HepG2 (cell line): Measurements from ENCODE around the gene CEBPA. TPM values are rescaled to one million over a fixed set of nuclear protein-coding genes. Genes with fewer than 3 reads are reported as not detected.

Source experiments
- ATAC-seq: fragments of 200-7000 bp; cut with Tn5 transposase; 3 replicates; pipeline ENCODE4 v1.9.1; 2020; ENCODE audit warnings: mild to moderate bottlenecking, moderate library complexity
- BruUV-seq: library from RNA; stranded (reverse); fragments of 400-500 nt; replicated peaks from 2 replicates; lab custom pipeline; 2021; lab: Mats Ljungman, UMichigan
- CTCF ChIA-PET: fragments of 300-600 bp; formaldehyde crosslinking; extraction: SDS; loops from one replicate; lab custom pipeline; 2021; ENCODE audit warnings: low total read pairs, inconsistent platforms, low intra/inter-chr PET ratio; lab: Yijun Ruan, JAX
- POLR2A ChIA-PET: fragments of 350-600 bp; sonication (Branson Sonifier 250); formaldehyde crosslinking; loops from one replicate; lab custom pipeline; 2020; ENCODE audit warnings: antibody characterized with exemption, inconsistent platforms; lab: Yijun Ruan, JAX
- DNase-seq: peaks from one replicate; pipeline ENCODE4 v3.0.0-alpha.2; 2015; ENCODE audit warnings: low spot score
- FAIRE-seq: peaks from 3 replicates; lab custom pipeline; 2011; peaks lifted over from hg19 to GRCh38; lab: Jason Lieb, UNC
- H2AFZ ChIP-seq: one replicate; pipeline ENCODE4 v1.6.1; 2011; ENCODE audit warnings: low read length, inconsistent platforms
- H3K27ac ChIP-seq: fragments of 300-600 bp; 3 replicates; pipeline ENCODE4 v1.8.0; 2011; ENCODE audit warnings: mixed run types, mild to moderate bottlenecking, mixed read lengths, low read length, inconsistent platforms; ENCODE audit not compliant: insufficient read depth; ENCODE audit errors: extremely low read length
- H3K27me3 ChIP-seq, 2 experiments: fragments of 200-600 bp in 1 of 2; 2 replicates in 1 of 2; 3 replicates in 1 of 2; pipeline versions ENCODE4 v1.6.0 to v1.8.0; 2011; ENCODE audit warnings: low read length in 2 of 2, mild to moderate bottlenecking in 2 of 2, moderate library complexity in 2 of 2, inconsistent platforms in 1 of 2; ENCODE audit not compliant: insufficient read depth in 2 of 2, control insufficient read depth in 1 of 2
- H3K36me3 ChIP-seq, 2 experiments: fragments of 200-600 bp in 1 of 2; replicated peaks in 1 of 2; 2 replicates in 1 of 2; 3 replicates in 1 of 2; pipeline versions ENCODE4 v1.5.1 to v1.8.0; 2011; ENCODE audit warnings: low read length in 2 of 2, inconsistent platforms in 1 of 2; ENCODE audit not compliant: insufficient read depth in 2 of 2, control insufficient read depth in 1 of 2
- H3K4me1 ChIP-seq: 2 replicates; pipeline ENCODE4 v1.5.1; 2012; ENCODE audit warnings: low read length, inconsistent platforms; ENCODE audit not compliant: insufficient read depth
- H3K4me2 ChIP-seq: 2 replicates; pipeline ENCODE4 v1.6.0; 2011; ENCODE audit warnings: low read depth, low read length, inconsistent platforms
- H3K4me3 ChIP-seq, 3 experiments: fragments of 200-600 bp in 1 of 3; sonication (generic), shearing (Covaris generic) in 1 of 3; replicated peaks in 1 of 3; 2 replicates each; pipeline ENCODE4 v1.5.1; 2011 to 2016; ENCODE audit warnings: low read length in 3 of 3, inconsistent platforms in 2 of 3, low read depth in 2 of 3, mild to moderate bottlenecking in 2 of 3, control low read depth in 1 of 3, mixed read lengths in 1 of 3; ENCODE audit not compliant: insufficient read depth in 1 of 3
- H3K79me2 ChIP-seq: one replicate; pipeline ENCODE4 v1.6.1; 2011; ENCODE audit warnings: low read length, inconsistent platforms; ENCODE audit not compliant: insufficient read depth
- H3K9ac ChIP-seq: 2 replicates; pipeline ENCODE4 v1.6.0; 2011; ENCODE audit warnings: mild to moderate bottlenecking, low read depth, low read length, inconsistent platforms; ENCODE audit not compliant: insufficient read depth
- H3K9me3 ChIP-seq: 2 replicates; pipeline ENCODE4 v1.5.1; 2012; ENCODE audit warnings: mild to moderate bottlenecking, low read length
- H4K20me1 ChIP-seq: 2 replicates; pipeline ENCODE4 v1.6.0; 2011; ENCODE audit warnings: inconsistent platforms, mild to moderate bottlenecking, low read length, moderate library complexity; ENCODE audit not compliant: insufficient read depth
- AGO2 ChIP-seq: fragments of 200-400 bp; formaldehyde crosslinking; optimal IDR thresholded peaks from 2 replicates; pipeline ENCODE3; 2017; ENCODE audit warnings: mild to moderate bottlenecking, low read depth, low read length, moderate library complexity
- CREB3 ChIP-seq: sonication (generic); formaldehyde crosslinking; IDR thresholded peaks from 2 replicates; pipeline ENCODE4 v1.5.0; 2020; ENCODE audit warnings: missing genetic modification reagents
- JUN ChIP-seq: sonication (generic); formaldehyde crosslinking; IDR thresholded peaks from 2 replicates; pipeline ENCODE4 v1.4.0; 2020; ENCODE audit warnings: mild to moderate bottlenecking, missing genetic modification reagents
- KDM5B ChIP-seq: sonication (generic); formaldehyde crosslinking; IDR thresholded peaks from 2 replicates; pipeline ENCODE4 v1.4.0; 2020; ENCODE audit warnings: missing genetic modification reagents, mild to moderate bottlenecking, borderline replicate concordance
- MXD1 ChIP-seq: sonication (generic); formaldehyde crosslinking; IDR thresholded peaks from 2 replicates; pipeline ENCODE4 v1.4.0; 2020; ENCODE audit warnings: mild to moderate bottlenecking, missing genetic modification reagents
- NR0B2 ChIP-seq: sonication (generic); formaldehyde crosslinking; IDR thresholded peaks from 2 replicates; pipeline ENCODE4 v1.4.0; 2020; ENCODE audit warnings: mild to moderate bottlenecking, missing genetic modification reagents
- SNAPC4 ChIP-seq: sonication (generic); formaldehyde crosslinking; IDR thresholded peaks from 2 replicates; pipeline ENCODE4 v1.4.0; 2020; ENCODE audit warnings: mild to moderate bottlenecking, missing genetic modification reagents
- TEAD3 ChIP-seq: optimal IDR thresholded peaks from 2 replicates; pipeline ENCODE3; 2016; ENCODE audit warnings: borderline replicate concordance
- ZBTB4 ChIP-seq: sonication (generic); formaldehyde crosslinking; IDR thresholded peaks from 2 replicates; pipeline ENCODE4 v1.4.0; 2020; ENCODE audit warnings: missing genetic modification reagents, mild to moderate bottlenecking, borderline replicate concordance
- ZNF263 ChIP-seq: sonication (generic); formaldehyde crosslinking; IDR thresholded peaks from 2 replicates; pipeline ENCODE4 v1.4.0; 2020; ENCODE audit warnings: missing genetic modification reagents
- ZNF333 ChIP-seq: sonication (generic); formaldehyde crosslinking; IDR thresholded peaks from 2 replicates; pipeline ENCODE4 v1.4.0; 2020; ENCODE audit warnings: mild to moderate bottlenecking, missing genetic modification reagents, borderline replicate concordance
- ZNF576 ChIP-seq: sonication (generic); formaldehyde crosslinking; IDR thresholded peaks from 2 replicates; pipeline ENCODE4 v1.4.0; 2020; ENCODE audit warnings: mild to moderate bottlenecking, missing genetic modification reagents
- WGBS: methylation state at CpG from one replicate; pipeline ENCODE4 v1.1.6; 2017; ENCODE audit warnings: low lambda C conversion rate; 5-methylcytosine and 5-hydroxymethylcytosine counted together
- in situ Hi-C: cut with HindIII; loops from 2 replicates; pipeline ENCODE4 v1.10.0; 2017; ENCODE audit warnings: low pct_unique_long_range_greater_than_20kb; ENCODE audit not compliant: extremely low pct_ligation_motif_present
- intact Hi-C: fragments of 100-400 bp; cut with micrococcal nuclease; formaldehyde crosslinking; loops from one replicate; pipeline ENCODE4 v1.10.0; 2022; ENCODE audit not compliant: unreplicated experiment
- polyA plus RNA-seq, 8 experiments: library from polyadenylated mRNA; depleted of rRNA in 3 of 8; stranded (reverse) in 7 of 8; unstranded in 1 of 8; fragments of >200 nt; fragmentation: Illumina TruSeq in 4 of 8; extraction: Trizol in 4 of 8; gene quantifications; 2 replicates each; pipeline versions ENCODE4 v1.2.1 to v1.2.3, GENCODE V29; 2011 to 2016; ENCODE audit warnings: low read depth in 4 of 8, missing spikeins in 1 of 8, mixed read lengths in 1 of 8; ENCODE audit not compliant: insufficient read depth in 1 of 8
- total RNA-seq, 5 experiments: library from RNA; depleted of rRNA; stranded (reverse); fragments of >200 nt; fragmentation: Illumina TruSeq; extraction: Trizol; gene quantifications; 2 replicates each; pipeline ENCODE4 v1.2.3, GENCODE V29; 2016; ENCODE audit warnings: low read depth in 1 of 5

CEBPA gene
- total and polyA plus RNA-seq, 2 of the 13 experiments (the other 11 are each of a cell fraction or from before 2014, with no cell fraction given) = 24.8 to 103 TPM

- POLR2A ChIA-PET = interaction anchor here (1.4 to 9.0 kb wide), 8 partner anchors 8 to 123 kb away, joined by 3 to 380 read pairs (median 10); partner anchors contain the start of gene CEBPA
- in situ Hi-C loops = no loop called here
- ATAC-seq = no peak
Measured at GRCh38 chr19:33277434-33277833, 24.9 kb downstream of the CEBPA start.

More at GRCh38 chr19:33277434-33277833, 24.9 kb downstream of the CEBPA start:
- H3K79me2 ChIP-seq = no peaks in the 10 kb centered on the region
- H4K20me1 ChIP-seq = no peaks in the 10 kb centered on the region
- no peak overlapping the region; the same call in 1 of the 2 replicates for H3K9ac ChIP-seq
- peak overlapping the region; percentile 94 for H3K27ac ChIP-seq
- H3K9me3 ChIP-seq = no peaks in the 10 kb centered on the region
- CTCF ChIA-PET = no interaction called here
- FAIRE-seq (no peak), DNase-seq (no peak)
- TF ChIP-seq ZBTB4 (peak; percentile 52; the same call in 1 of the 2 replicates), ZNF263 (CRISPR knock-in tag) (peak; percentile 34; the same call in 1 of the 2 replicates), NR0B2 (CRISPR knock-in tag) (0 out of 2 replicates have a peak, but pooled peaks have one; percentile 43), ZNF333 (CRISPR knock-in tag) (peak; percentile 77; the same call in 1 of the 2 replicates), CREB3 (CRISPR knock-in tag) (no peak), AGO2 (peak; percentile 72), ZNF576 (CRISPR knock-in tag) (0 out of 2 replicates have a peak, but pooled peaks have one; percentile 40), JUN (no peak), SNAPC4 (CRISPR knock-in tag) (peak; percentile 26; the same call in 1 of the 2 replicates), MXD1 (0 out of 2 replicates have a peak, but pooled peaks have one; percentile 49), TEAD3 (no peak), KDM5B (CRISPR knock-in tag) (peak; percentile 56; the same call in 1 of the 2 replicates)
- WGBS = 94% methylated on average over 3 of the region's 12 CpGs
- no peaks in the 10 kb centered on the region for H3K36me3 ChIP-seq
- no peak overlapping the region for H2AFZ ChIP-seq
- no TSS peak for BruUV-seq
- intact Hi-C loops = no loop called here
- H3K27me3 ChIP-seq = no peaks in the 10 kb centered on the region
- no peak overlapping the region; a peak in 1 of 6 replicates for H3K4me3 ChIP-seq
- H3K4me1 ChIP-seq = peaks cover 92% of the 10 kb centered on the region
- H3K4me2 ChIP-seq = no peak overlapping the region
